ENCODE results near the gene PPP1R9A. TPM values are rescaled to one million over a fixed set of nuclear protein-coding genes. Genes with fewer than 3 reads are reported as not detected.

PPP1R9A gene
- total and polyA plus RNA-seq, 2 donors, result 1.4 to 2.2 TPM

DNA sequence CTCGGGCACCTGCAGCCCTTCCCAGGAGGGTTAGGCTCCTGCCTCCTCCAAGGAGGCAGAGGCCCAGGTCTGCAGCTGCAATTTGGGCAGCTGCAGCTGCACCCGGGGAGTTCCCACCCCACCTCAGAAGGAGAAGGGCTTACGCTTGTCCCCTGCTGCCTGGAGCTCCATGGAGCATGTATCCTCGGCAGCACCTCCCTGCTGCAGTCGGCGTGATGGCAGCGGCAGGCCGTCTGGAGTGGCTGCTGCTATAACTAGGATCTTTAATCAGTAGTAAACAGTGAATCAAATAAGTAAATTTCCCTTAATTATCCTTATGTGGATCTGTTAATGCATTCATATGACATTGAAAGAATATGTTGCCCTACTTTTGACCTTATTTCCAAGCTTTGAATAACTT, 250.0 kb downstream of the PPP1R9A start:
- DNase-seq (ENCODE audit: low read depth in 6 of 9, low spot score in 9 of 9), result no peak
- H3K27ac ChIP-seq (ENCODE audit: low read depth in 1 of 2, low read length in 1 of 2), result no peak overlapping the region
- H3K4me1 ChIP-seq (ENCODE audit: control insufficient read depth in 2 of 2, insufficient read depth in 2 of 2, low read length in 2 of 2), result no peaks in the 10 kb centered on the region
- peaks cover 0 to 8% of the 10 kb centered on the region in 2 donors for H3K9me3 ChIP-seq (ENCODE audit: control insufficient read depth in 2 of 2, insufficient read depth in 1 of 2, low read length in 1 of 2)
- no peaks in the 10 kb centered on the region for H3K27me3 ChIP-seq (ENCODE audit: control insufficient read depth in 2 of 2, insufficient read depth in 1 of 2, low read length in 1 of 2)
- WGBS, result 97% methylated on average over 8 of the region's 8 CpGs
- no peaks in the 10 kb centered on the region for H3K36me3 ChIP-seq (ENCODE audit: control insufficient read depth in 2 of 2, insufficient read depth in 2 of 2, low read length in 1 of 2)
- H3K4me3 ChIP-seq (ENCODE audit: low read length in 2 of 2), result no peak overlapping the region

DNA sequence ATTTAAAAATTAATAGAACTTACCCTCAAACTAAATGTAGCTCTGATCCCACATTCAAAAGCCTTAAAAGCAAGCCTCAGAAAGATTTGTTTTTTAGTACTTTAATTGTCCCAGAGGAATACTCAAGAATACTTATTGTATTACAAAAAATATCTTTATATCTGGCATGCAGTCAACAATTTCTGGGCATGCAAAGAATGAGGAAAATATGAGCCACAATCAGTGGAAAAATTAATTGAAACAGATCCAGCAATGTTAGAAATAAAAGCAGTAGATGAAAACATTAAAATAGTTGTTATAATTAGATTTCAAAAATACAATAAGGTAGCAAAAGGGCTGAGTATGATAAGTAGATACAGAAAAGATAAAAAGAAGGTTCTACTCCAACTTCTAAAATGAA, 262.3 kb downstream of the PPP1R9A start:
- Histone ChIP-seq H3K4me1 (ENCODE audit: control insufficient read depth in 2 of 2, insufficient read depth in 2 of 2, low read length in 2 of 2) (no peaks in the 10 kb centered on the region), H3K27me3 (ENCODE audit: control insufficient read depth in 2 of 2, insufficient read depth in 1 of 2, low read length in 1 of 2) (no peaks in the 10 kb centered on the region), H3K27ac (ENCODE audit: low read depth in 1 of 2, low read length in 1 of 2) (no peak overlapping the region), H3K9me3 (ENCODE audit: control insufficient read depth in 2 of 2, insufficient read depth in 1 of 2, low read length in 1 of 2) (no peaks in the 10 kb centered on the region), H3K4me3 (ENCODE audit: low read length in 2 of 2) (no peak overlapping the region), H3K36me3 (ENCODE audit: control insufficient read depth in 2 of 2, insufficient read depth in 2 of 2, low read length in 1 of 2) (no peaks in the 10 kb centered on the region)
- no peak for DNase-seq (ENCODE audit: low read depth in 6 of 9, low spot score in 9 of 9)

DNA sequence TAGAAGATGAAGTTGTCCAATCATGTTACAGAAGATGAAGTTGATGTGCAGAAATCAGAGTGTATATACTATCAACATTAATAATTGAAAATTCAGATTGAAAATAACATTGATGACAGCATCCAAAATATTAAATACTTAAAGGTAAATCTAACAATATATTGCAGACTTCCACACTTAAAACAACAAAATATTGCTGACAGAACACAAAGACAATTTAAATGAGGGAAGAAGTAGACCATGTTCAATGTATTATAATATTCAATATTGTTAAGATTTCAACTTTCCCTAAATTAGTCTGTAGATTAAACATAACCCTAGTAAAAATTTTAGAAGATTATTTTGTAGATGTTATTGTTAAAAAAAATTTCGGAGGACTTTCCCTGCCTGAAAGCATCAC, 265.0 kb downstream of the PPP1R9A start:
- no peak overlapping the region for H3K27ac ChIP-seq (ENCODE audit: low read depth in 1 of 2, low read length in 1 of 2)
- 95% methylated on average over 1 of the region's 1 CpG for WGBS
- H3K4me1 ChIP-seq (ENCODE audit: control insufficient read depth in 2 of 2, insufficient read depth in 2 of 2, low read length in 2 of 2), result no peaks in the 10 kb centered on the region
- no peaks in the 10 kb centered on the region for H3K9me3 ChIP-seq (ENCODE audit: control insufficient read depth in 2 of 2, insufficient read depth in 1 of 2, low read length in 1 of 2)
- H3K27me3 ChIP-seq (ENCODE audit: control insufficient read depth in 2 of 2, insufficient read depth in 1 of 2, low read length in 1 of 2), result no peaks in the 10 kb centered on the region
- H3K36me3 ChIP-seq (ENCODE audit: control insufficient read depth in 2 of 2, insufficient read depth in 2 of 2, low read length in 1 of 2), result no peaks in the 10 kb centered on the region
- DNase-seq (ENCODE audit: low read depth in 6 of 9, low spot score in 9 of 9), result no peak
- no peak overlapping the region for H3K4me3 ChIP-seq (ENCODE audit: low read length in 2 of 2)

DNA sequence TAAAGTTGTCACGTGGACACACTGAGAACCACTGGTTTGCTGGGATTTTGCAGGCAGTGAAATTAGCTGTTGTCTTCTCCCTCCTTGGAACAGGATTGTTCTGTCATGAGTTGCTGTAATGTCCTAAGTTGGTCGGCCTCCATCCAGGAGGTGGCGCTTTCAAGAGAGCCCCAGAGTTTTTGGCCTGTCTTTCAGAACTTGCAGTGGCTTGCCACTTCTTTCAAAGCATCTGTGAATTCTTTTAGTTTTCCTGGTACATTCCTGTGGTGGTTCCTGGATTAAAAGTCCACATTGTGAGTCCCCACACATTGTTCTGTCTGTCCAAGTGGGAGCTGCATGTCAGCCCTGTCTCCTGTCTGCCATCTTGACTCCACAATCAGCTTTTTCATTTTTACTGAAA, 283.1 kb downstream of the PPP1R9A start:
- Histone ChIP-seq H3K9me3 (ENCODE audit: control insufficient read depth in 2 of 2, insufficient read depth in 1 of 2, low read length in 1 of 2) (no peaks in the 10 kb centered on the region), H3K27ac (ENCODE audit: low read depth in 1 of 2, low read length in 1 of 2) (no peak overlapping the region), H3K4me1 (ENCODE audit: control insufficient read depth in 2 of 2, insufficient read depth in 2 of 2, low read length in 2 of 2) (no peaks in the 10 kb centered on the region), H3K4me3 (ENCODE audit: low read length in 2 of 2) (no peak overlapping the region), H3K27me3 (ENCODE audit: control insufficient read depth in 2 of 2, insufficient read depth in 1 of 2, low read length in 1 of 2) (no peaks in the 10 kb centered on the region), H3K36me3 (ENCODE audit: control insufficient read depth in 2 of 2, insufficient read depth in 2 of 2, low read length in 1 of 2) (no peaks in the 10 kb centered on the region)
- DNase-seq (ENCODE audit: low read depth in 6 of 9, low spot score in 9 of 9), result peak in 2 of 9 donors; percentile 1 to 3
- WGBS, result 98% methylated on average over 3 of the region's 3 CpGs

DNA sequence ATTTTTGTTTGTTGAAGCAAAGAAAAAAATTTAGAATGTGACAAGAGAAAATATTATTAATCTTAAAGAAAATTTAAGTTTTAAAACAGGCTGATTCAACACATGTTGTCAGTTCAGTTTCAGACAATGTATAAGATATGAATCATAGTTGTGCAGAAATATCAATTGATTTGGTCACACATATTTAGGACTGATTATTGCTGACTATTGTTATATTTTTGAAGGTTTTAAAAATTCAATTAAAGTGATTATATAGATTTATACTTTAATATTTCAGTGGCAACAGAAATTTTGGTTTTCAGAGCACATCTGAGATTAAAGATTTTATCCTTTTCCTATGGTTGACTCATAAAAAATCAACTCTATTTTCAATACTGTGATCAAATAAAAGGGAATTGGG, 284.4 kb downstream of the PPP1R9A start:
- DNase-seq (ENCODE audit: low read depth in 6 of 9, low spot score in 9 of 9), result no peak
- Histone ChIP-seq H3K4me1 (ENCODE audit: control insufficient read depth in 2 of 2, insufficient read depth in 2 of 2, low read length in 2 of 2) (no peaks in the 10 kb centered on the region), H3K27me3 (ENCODE audit: control insufficient read depth in 2 of 2, insufficient read depth in 1 of 2, low read length in 1 of 2) (no peaks in the 10 kb centered on the region), H3K36me3 (ENCODE audit: control insufficient read depth in 2 of 2, insufficient read depth in 2 of 2, low read length in 1 of 2) (no peaks in the 10 kb centered on the region), H3K9me3 (ENCODE audit: control insufficient read depth in 2 of 2, insufficient read depth in 1 of 2, low read length in 1 of 2) (no peaks in the 10 kb centered on the region), H3K27ac (ENCODE audit: low read depth in 1 of 2, low read length in 1 of 2) (no peak overlapping the region), H3K4me3 (ENCODE audit: low read length in 2 of 2) (no peak overlapping the region)

DNA sequence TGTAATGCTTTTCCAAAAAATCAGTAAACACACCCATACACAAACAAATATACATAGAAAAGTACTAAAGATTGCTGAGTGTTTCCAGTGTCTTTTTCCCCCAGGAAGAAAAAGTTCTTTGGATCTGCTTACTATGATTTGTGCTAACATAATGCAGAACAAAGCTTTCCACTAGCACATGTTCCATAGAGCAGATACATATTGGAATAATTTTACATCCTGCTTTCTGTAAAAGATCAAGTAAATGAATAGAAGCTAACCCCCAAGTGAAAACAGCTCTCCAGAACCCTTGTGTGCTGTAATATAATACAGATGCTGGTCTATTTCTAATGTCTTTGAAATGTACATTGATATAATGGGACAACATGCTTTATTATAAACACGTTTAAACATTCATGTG, 291.5 kb downstream of the PPP1R9A start:
- Histone ChIP-seq H3K27me3 (ENCODE audit: control insufficient read depth in 2 of 2, insufficient read depth in 1 of 2, low read length in 1 of 2) (no peaks in the 10 kb centered on the region), H3K4me3 (ENCODE audit: low read length in 2 of 2) (no peak overlapping the region), H3K27ac (ENCODE audit: low read depth in 1 of 2, low read length in 1 of 2) (no peak overlapping the region), H3K4me1 (ENCODE audit: control insufficient read depth in 2 of 2, insufficient read depth in 2 of 2, low read length in 2 of 2) (no peaks in the 10 kb centered on the region), H3K9me3 (ENCODE audit: control insufficient read depth in 2 of 2, insufficient read depth in 1 of 2, low read length in 1 of 2) (no peaks in the 10 kb centered on the region), H3K36me3 (ENCODE audit: control insufficient read depth in 2 of 2, insufficient read depth in 2 of 2, low read length in 1 of 2) (no peaks in the 10 kb centered on the region)
- 79% methylated on average over 1 of the region's 1 CpG for WGBS
- DNase-seq (ENCODE audit: low read depth in 6 of 9, low spot score in 9 of 9), result no peak

DNA sequence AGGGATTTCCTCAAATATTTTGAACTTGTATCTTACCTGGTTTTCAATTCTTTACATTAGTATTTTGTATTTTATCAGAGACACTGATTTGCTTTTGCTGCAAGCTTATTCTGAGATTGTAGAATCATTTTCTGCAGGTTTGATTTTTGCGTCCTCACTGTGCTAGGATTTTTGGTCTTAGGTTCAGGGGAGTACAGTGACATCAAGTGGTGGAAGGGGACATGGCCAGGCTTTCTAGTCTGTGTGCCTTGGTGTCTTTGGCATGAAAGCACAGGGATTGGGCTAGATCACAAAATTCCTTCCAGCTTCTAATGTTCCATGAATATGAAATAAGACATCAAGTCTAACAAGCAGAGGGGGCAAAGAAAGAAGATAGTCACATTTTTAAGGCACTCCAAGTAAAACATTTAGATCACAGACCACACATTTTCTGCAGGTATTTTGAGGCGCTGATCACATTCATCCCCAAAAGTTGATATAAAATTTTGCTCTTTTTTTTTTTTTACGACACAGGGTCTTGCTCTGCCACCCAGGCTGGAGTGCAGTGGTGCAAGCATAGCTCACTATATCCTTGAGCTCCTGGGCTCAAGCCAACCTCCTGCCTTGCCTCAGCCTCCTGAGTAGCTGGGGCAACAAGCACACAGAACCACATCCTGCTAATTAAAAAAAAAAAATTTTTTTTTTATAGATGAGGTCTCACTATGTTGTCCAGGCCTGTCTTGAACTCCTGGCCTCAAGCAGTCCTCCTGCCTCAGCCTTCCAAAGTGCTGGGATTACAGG, 292.6 kb downstream of the PPP1R9A start:
- 90% methylated on average over 3 of the region's 3 CpGs for WGBS
- DNase-seq (ENCODE audit: low read depth in 6 of 9, low spot score in 9 of 9), result peak in 2 of 9 donors; percentile 3 to 23
- H3K36me3 ChIP-seq (ENCODE audit: control insufficient read depth in 2 of 2, insufficient read depth in 2 of 2, low read length in 1 of 2), result no peaks in the 10 kb centered on the region
- no peaks in the 10 kb centered on the region for H3K9me3 ChIP-seq (ENCODE audit: control insufficient read depth in 2 of 2, insufficient read depth in 1 of 2, low read length in 1 of 2)
- H3K4me3 ChIP-seq (ENCODE audit: low read length in 2 of 2), result no peak overlapping the region
- H3K27ac ChIP-seq (ENCODE audit: low read depth in 1 of 2, low read length in 1 of 2), result no peak overlapping the region
- no peaks in the 10 kb centered on the region for H3K4me1 ChIP-seq (ENCODE audit: control insufficient read depth in 2 of 2, insufficient read depth in 2 of 2, low read length in 2 of 2)
- H3K27me3 ChIP-seq (ENCODE audit: control insufficient read depth in 2 of 2, insufficient read depth in 1 of 2, low read length in 1 of 2), result no peaks in the 10 kb centered on the region

DNA sequence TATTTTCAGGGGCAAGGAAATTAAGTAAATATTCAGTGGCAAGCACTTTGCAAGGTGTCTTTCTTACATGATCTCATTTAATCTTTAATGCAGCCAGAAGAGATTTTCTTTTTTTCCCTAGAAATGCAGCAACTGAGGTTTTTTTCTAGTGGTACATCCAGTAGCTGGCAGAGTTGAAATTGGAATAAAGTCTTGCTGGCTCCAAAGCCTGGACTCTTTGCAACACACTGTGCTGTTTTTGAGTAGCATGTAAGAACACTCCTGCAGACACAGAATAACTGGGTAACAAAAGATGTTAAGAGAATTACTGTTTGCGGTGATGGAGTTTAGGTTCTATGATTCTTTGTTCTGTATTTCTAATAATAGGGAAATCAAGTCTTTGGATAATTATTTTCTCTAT, 293.3 kb downstream of the PPP1R9A start:
- no peak overlapping the region for H3K4me3 ChIP-seq (ENCODE audit: low read length in 2 of 2)
- 98% methylated on average over 1 of the region's 1 CpG for WGBS
- no peak for DNase-seq (ENCODE audit: low read depth in 6 of 9, low spot score in 9 of 9)
- H3K27me3 ChIP-seq (ENCODE audit: control insufficient read depth in 2 of 2, insufficient read depth in 1 of 2, low read length in 1 of 2), result no peaks in the 10 kb centered on the region
- H3K27ac ChIP-seq (ENCODE audit: low read depth in 1 of 2, low read length in 1 of 2), result no peak overlapping the region
- H3K4me1 ChIP-seq (ENCODE audit: control insufficient read depth in 2 of 2, insufficient read depth in 2 of 2, low read length in 2 of 2), result no peaks in the 10 kb centered on the region
- H3K36me3 ChIP-seq (ENCODE audit: control insufficient read depth in 2 of 2, insufficient read depth in 2 of 2, low read length in 1 of 2), result no peaks in the 10 kb centered on the region
- H3K9me3 ChIP-seq (ENCODE audit: control insufficient read depth in 2 of 2, insufficient read depth in 1 of 2, low read length in 1 of 2), result no peaks in the 10 kb centered on the region

DNA sequence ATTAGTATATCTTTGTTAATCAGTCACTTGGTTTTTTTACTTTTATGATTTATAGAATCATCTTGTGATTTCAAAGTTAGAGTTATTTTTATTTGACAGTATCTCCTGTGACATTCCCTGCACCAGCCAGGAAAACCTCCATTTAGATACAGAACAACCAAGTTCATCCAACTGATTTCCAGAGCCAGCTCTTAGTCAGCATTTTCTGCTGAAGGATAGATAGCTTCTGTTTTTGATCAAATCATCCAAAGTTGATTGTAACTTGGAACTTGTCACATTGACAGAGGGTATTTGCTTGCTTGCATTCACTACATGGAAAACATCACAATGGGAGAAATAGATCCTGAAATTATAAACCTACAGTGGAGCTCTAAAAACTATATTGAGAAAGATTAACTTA, 294.3 kb downstream of the PPP1R9A start:
- no peak for DNase-seq (ENCODE audit: low read depth in 6 of 9, low spot score in 9 of 9)
- no peaks in the 10 kb centered on the region for H3K27me3 ChIP-seq (ENCODE audit: control insufficient read depth in 2 of 2, insufficient read depth in 1 of 2, low read length in 1 of 2)
- no peaks in the 10 kb centered on the region for H3K4me1 ChIP-seq (ENCODE audit: control insufficient read depth in 2 of 2, insufficient read depth in 2 of 2, low read length in 2 of 2)

More for the DNA sequence above, 294.3 kb downstream of the PPP1R9A start:
- no peaks in the 10 kb centered on the region for H3K9me3 ChIP-seq (ENCODE audit: control insufficient read depth in 2 of 2, insufficient read depth in 1 of 2, low read length in 1 of 2)
- H3K36me3 ChIP-seq (ENCODE audit: control insufficient read depth in 2 of 2, insufficient read depth in 2 of 2, low read length in 1 of 2), result no peaks in the 10 kb centered on the region
- H3K27ac ChIP-seq (ENCODE audit: low read depth in 1 of 2, low read length in 1 of 2), result no peak overlapping the region
- no peak overlapping the region for H3K4me3 ChIP-seq (ENCODE audit: low read length in 2 of 2)

Data from thymus (tissue), 11 donors.